GM12878 (cell line): ENCODE data around the gene SP6. TPM values are rescaled to one million over a fixed set of nuclear protein-coding genes. Genes with fewer than 3 reads are reported as not detected.
A peak's percentile ranks its signal among the peaks of the same experiment; 100 is the strongest.

ENCODE experiments used
- BRCA1 ChIP-seq: IDR thresholded peaks from 2 replicates; pipeline ENCODE4 v1.6.1; 2011; ENCODE audit warnings: low read depth, low read length, improper control_type of control experiment
- CBX5 ChIP-seq: sonication (generic); IDR thresholded peaks from 2 replicates; pipeline ENCODE4 v1.6.1; 2016; ENCODE audit warnings: low read depth, moderate library complexity, mild to moderate bottlenecking, inconsistent platforms
- CEBPZ ChIP-seq: fragments of 150-350 bp; IDR thresholded peaks from 2 replicates; pipeline ENCODE4 v1.6.1; 2016; ENCODE audit warnings: low read depth, low read length
- CHD1 ChIP-seq: IDR thresholded peaks from 2 replicates; pipeline ENCODE4 v1.6.1; 2012; ENCODE audit warnings: low read depth, low read length, improper control_type of control experiment
- CHD2 ChIP-seq: IDR thresholded peaks from 2 replicates; pipeline ENCODE4 v1.6.1; 2011; ENCODE audit warnings: low read depth, low read length, improper control_type of control experiment, borderline replicate concordance
- IKZF1 ChIP-seq: fragments of 450-650 bp; conservative IDR thresholded peaks from 2 replicates; pipeline ENCODE4 v1.6.1; 2017; ENCODE audit warnings: antibody characterized with exemption, mild to moderate bottlenecking
- IKZF2 ChIP-seq, 2 experiments: fragments of 450-650 bp; IDR thresholded peaks; 2 replicates each; pipeline ENCODE4 v1.6.1; 2017; ENCODE audit warnings: mild to moderate bottlenecking in 2 of 2, moderate library complexity in 2 of 2
- KDM1A ChIP-seq: fragments of 200-600 bp; sonication (generic); IDR thresholded peaks from 2 replicates; pipeline ENCODE4 v1.6.1; 2016; ENCODE audit warnings: borderline replicate concordance
- NFIC ChIP-seq: IDR thresholded peaks from 2 replicates; pipeline ENCODE4 v1.6.1; 2012; ENCODE audit warnings: low read depth, mild to moderate bottlenecking, inconsistent platforms, low read length, moderate library complexity
- NFYA ChIP-seq: IDR thresholded peaks from 2 replicates; pipeline ENCODE4 v1.6.1; 2011; ENCODE audit warnings: low read depth, mild to moderate bottlenecking, low read length, improper control_type of control experiment, borderline replicate concordance
- NR2C1 ChIP-seq: fragments of 450-650 bp; IDR thresholded peaks from 2 replicates; pipeline ENCODE4 v1.6.1; 2017; ENCODE audit warnings: antibody characterized with exemption, mild to moderate bottlenecking, moderate library complexity
- PAX5 ChIP-seq: IDR thresholded peaks from 2 replicates; pipeline ENCODE4 v1.6.1; 2011; ENCODE audit warnings: low read depth, low read length, borderline replicate concordance
- RUNX3 ChIP-seq: IDR thresholded peaks from 2 replicates; pipeline ENCODE4 v1.6.1; 2012; ENCODE audit warnings: low read length, inconsistent platforms
- SMARCA5 ChIP-seq: fragments of 450-650 bp; IDR thresholded peaks from 2 replicates; pipeline ENCODE4 v1.6.1; 2017; ENCODE audit warnings: mild to moderate bottlenecking
- SP1 ChIP-seq: IDR thresholded peaks from one replicate; pipeline ENCODE4 v1.6.1; 2011; ENCODE audit warnings: low read depth, low read length
- USF1 ChIP-seq: IDR thresholded peaks from 2 replicates; pipeline ENCODE4 v1.6.1; 2011; ENCODE audit warnings: borderline replicate concordance, low read depth, mild to moderate bottlenecking, moderate library complexity, mixed read lengths, low read length; ENCODE audit not compliant: insufficient read depth; ENCODE audit errors: extremely low read length
- ZBTB4 ChIP-seq: fragments of 450-650 bp; formaldehyde crosslinking; IDR thresholded peaks from 2 replicates; pipeline ENCODE4 v1.4.0; 2022; ENCODE audit warnings: mild to moderate bottlenecking, moderate library complexity
- ZNF384 ChIP-seq: IDR thresholded peaks from 2 replicates; pipeline ENCODE4 v1.6.1; 2012; ENCODE audit warnings: low read depth, mild to moderate bottlenecking, low read length, improper control_type of control experiment, borderline replicate concordance
- ZNF622 ChIP-seq: fragments of 450-650 bp; IDR thresholded peaks from 2 replicates; pipeline ENCODE4 v1.6.1; 2017; ENCODE audit warnings: mild to moderate bottlenecking, inconsistent platforms
- polyA plus RNA-seq, 11 experiments: library from polyadenylated mRNA; depleted of rRNA in 4 of 11; unstranded in 6 of 11; stranded (reverse) in 5 of 11; fragments of >200 nt; fragmentation: Nextera tagmentation in 4 of 11; fragmentation: Illumina TruSeq in 1 of 11; extraction: Ambion mirVana in 4 of 11; extraction: Trizol in 1 of 11; gene quantifications; 1 replicate in 1 of 11; 2 replicates in 10 of 11; pipeline versions ENCODE4 v1.2.1 to v1.2.3, GENCODE V29; 2011 to 2016; ENCODE audit warnings: inconsistent platforms in 2 of 11, missing spikeins in 2 of 11, low read depth in 1 of 11
- total RNA-seq, 4 experiments: library from RNA; depleted of rRNA in 3 of 4; stranded (reverse); fragments of >200 nt in 3 of 4; fragmentation: Illumina TruSeq in 1 of 4; extraction: Trizol in 1 of 4; gene quantifications; 2 replicates each; pipeline versions ENCODE4 v1.2.1 to v1.2.3, GENCODE V29; 2013 to 2021
- TF ChIP-seq, protein P1 (sequence below): fragments of 450-650 bp; formaldehyde crosslinking; IDR thresholded peaks from 2 replicates; pipeline ENCODE4 v1.5.0; 2022; ENCODE audit warnings: mild to moderate bottlenecking, missing genetic modification characterization

Gene SP6
- total and polyA plus RNA-seq, 10 of the 15 experiments (the other 5 are each of a cell fraction or from before 2014, with no cell fraction given) = 0.05 to 0.15 (median 0.06) TPM; not detected in 7

- TF ChIP-seq ZBTB4 (CRISPR knock-in tag) (no peak), CEBPZ (no peak), SP1 (peak; percentile 32), NFIC (no peak), BRCA1 (0 out of 2 replicates have a peak, but pooled peaks have one; percentile 4), NFYA (no peak), CHD2 (peak; percentile 55; the same call in 1 of the 2 replicates), RUNX3 (no peak), IKZF2 (IDR thresholded peaks at IDR 0.05) (no peak; a peak in 1 of 4 replicates), ZNF622 (no peak), PAX5 (peak; percentile 35; the same call in 1 of the 2 replicates), NR2C1 (peak; percentile 92), IKZF1 (peak; percentile 51), CHD1 (0 out of 2 replicates have a peak, but pooled peaks have one; percentile 42), ZNF384 (no peak), CBX5 (no peak), KDM1A (no peak), SMARCA5 (0 out of 2 replicates have a peak, but pooled peaks have one; percentile 84), USF1 (peak; percentile 68)
- TF ChIP-seq, protein P1, sequence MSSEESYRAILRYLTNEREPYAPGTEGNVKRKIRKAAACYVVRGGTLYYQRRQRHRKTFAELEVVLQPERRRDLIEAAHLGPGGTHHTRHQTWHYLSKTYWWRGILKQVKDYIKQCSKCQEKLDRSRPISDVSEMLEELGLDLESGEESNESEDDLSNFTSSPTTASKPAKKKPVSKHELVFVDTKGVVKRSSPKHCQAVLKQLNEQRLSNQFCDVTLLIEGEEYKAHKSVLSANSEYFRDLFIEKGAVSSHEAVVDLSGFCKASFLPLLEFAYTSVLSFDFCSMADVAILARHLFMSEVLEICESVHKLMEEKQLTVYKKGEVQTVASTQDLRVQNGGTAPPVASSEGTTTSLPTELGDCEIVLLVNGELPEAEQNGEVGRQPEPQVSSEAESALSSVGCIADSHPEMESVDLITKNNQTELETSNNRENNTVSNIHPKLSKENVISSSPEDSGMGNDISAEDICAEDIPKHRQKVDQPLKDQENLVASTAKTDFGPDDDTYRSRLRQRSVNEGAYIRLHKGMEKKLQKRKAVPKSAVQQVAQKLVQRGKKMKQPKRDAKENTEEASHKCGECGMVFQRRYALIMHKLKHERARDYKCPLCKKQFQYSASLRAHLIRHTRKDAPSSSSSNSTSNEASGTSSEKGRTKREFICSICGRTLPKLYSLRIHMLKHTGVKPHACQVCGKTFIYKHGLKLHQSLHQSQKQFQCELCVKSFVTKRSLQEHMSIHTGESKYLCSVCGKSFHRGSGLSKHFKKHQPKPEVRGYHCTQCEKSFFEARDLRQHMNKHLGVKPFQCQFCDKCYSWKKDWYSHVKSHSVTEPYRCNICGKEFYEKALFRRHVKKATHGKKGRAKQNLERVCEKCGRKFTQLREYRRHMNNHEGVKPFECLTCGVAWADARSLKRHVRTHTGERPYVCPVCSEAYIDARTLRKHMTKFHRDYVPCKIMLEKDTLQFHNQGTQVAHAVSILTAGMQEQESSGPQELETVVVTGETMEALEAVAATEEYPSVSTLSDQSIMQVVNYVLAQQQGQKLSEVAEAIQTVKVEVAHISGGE = no peak
Measured at GRCh38 chr17:47840742-47841487, 10.0 kb downstream of the SP6 start, which contains the start of gene SCRN2 (continued).
